OCI-LY3 (cell line): Measurements from ENCODE around the gene ZNF346.

ENCODE experiments used
- H2AFZ ChIP-seq: fragments of 200-600, 300-600 bp; shearing (Covaris generic); 2 replicates; pipeline ENCODE4 v1.6.0; 2014; ENCODE audit warnings: antibody characterized with exemption, low read depth, low read length
- H3K27ac ChIP-seq: fragments of 200-600, 300-600 bp; sonication (generic); 2 replicates; pipeline ENCODE4 v1.5.1; 2014; ENCODE audit warnings: mild to moderate bottlenecking, low read length, moderate library complexity, mixed read lengths
- H3K27me3 ChIP-seq: fragments of 200-600, 300-600 bp; sonication (generic); 2 replicates; pipeline ENCODE4 v1.6.1; 2014; ENCODE audit warnings: low read depth, low read length, mixed read lengths
- H3K36me3 ChIP-seq: fragments of 200-600, 300-600 bp; sonication (generic); replicated peaks from 2 replicates; pipeline ENCODE3; 2014; ENCODE audit warnings: low read depth, low read length, mixed read lengths
- H3K4me1 ChIP-seq: fragments of 300-600, 200-600 bp; sonication (generic); 2 replicates; pipeline ENCODE4 v1.6.1; 2014; ENCODE audit warnings: low read length, mixed read lengths
- H3K4me2 ChIP-seq: fragments of 200-600, 300-600 bp; sonication (generic); 2 replicates; pipeline ENCODE4 v1.6.1; 2014; ENCODE audit warnings: low read length, mixed read lengths
- H3K4me3 ChIP-seq: fragments of 300-600, 200-600 bp; sonication (generic); 2 replicates; pipeline ENCODE4 v1.5.1; 2014; ENCODE audit warnings: antibody characterized with exemption, mild to moderate bottlenecking, low read length, moderate library complexity
- H3K79me2 ChIP-seq: fragments of 300-600, 200-600 bp; shearing (Covaris generic); 2 replicates; pipeline ENCODE4 v1.6.1; 2014; ENCODE audit warnings: mild to moderate bottlenecking, low read length, mixed read lengths
- H3K9ac ChIP-seq: fragments of 300-600, 200-600 bp; shearing (Covaris generic); 2 replicates; pipeline ENCODE4 v1.6.0; 2014; ENCODE audit warnings: mild to moderate bottlenecking, low read length, moderate library complexity
- H3K9me3 ChIP-seq: fragments of 200-600, 300-600 bp; shearing (Covaris generic); 2 replicates; pipeline ENCODE4 v1.6.1; 2014; ENCODE audit warnings: low read length, mixed read lengths; ENCODE audit not compliant: insufficient read depth
- H4K20me1 ChIP-seq: fragments of 200-600, 300-600 bp; sonication (generic); 2 replicates; pipeline ENCODE4 v1.6.1; 2016; ENCODE audit warnings: low read length, mixed read lengths; ENCODE audit not compliant: insufficient read depth
- EZH2phosphoT487 ChIP-seq: fragments of 200-600 bp; shearing (Covaris generic); IDR thresholded peaks from 2 replicates; pipeline ENCODE4 v1.6.1; 2018; ENCODE audit warnings: antibody characterized with exemption, mixed run types, low read depth
- TF ChIP-seq, protein P1 (sequence below): fragments of 200-600, 300-600 bp; sonication (generic); IDR thresholded peaks from 2 replicates; pipeline ENCODE4 v1.5.1; 2014; ENCODE audit warnings: antibody characterized with exemption, low read length, low read depth

ZNF346 gene

DNA sequence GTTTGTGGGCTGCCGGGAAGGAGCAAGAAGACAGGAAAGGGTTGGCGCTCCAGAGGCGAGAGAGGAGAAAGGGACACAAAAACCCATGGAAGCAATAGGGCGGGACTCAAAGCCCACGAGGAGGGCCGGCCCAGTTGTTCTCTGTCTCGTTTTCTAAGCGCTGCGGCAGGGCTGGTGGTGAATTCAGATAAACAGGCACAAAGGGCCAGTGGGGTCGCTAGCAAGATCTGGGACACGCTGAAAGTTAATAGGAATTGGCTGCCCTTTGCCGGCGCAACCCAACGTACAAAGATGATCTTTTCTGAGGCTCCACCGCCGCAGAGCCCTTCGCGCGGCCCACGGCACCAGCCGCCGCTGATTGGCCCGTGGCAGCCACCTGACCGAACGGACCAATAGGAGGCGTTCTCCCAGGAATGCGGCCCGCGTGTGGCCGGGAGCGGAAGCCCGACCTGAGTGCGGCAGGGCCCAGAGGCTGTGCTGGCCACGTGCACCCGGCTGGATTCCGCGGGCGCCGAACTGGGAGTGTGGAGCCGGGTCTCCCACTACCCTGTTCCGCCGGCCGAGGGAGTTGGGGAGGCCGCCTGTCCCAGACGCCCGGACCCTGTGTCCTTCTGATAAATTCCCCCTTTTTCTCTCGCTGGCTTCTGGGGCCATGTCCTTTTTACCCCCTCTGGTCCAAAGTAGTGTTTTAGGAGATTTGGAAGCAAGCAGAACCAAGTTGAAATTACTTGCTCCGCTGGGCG lies 94.3 kb downstream of the ZNF346 start:
- no peak for TF ChIP-seq EZH2phosphoT487
- TF ChIP-seq, protein P1, sequence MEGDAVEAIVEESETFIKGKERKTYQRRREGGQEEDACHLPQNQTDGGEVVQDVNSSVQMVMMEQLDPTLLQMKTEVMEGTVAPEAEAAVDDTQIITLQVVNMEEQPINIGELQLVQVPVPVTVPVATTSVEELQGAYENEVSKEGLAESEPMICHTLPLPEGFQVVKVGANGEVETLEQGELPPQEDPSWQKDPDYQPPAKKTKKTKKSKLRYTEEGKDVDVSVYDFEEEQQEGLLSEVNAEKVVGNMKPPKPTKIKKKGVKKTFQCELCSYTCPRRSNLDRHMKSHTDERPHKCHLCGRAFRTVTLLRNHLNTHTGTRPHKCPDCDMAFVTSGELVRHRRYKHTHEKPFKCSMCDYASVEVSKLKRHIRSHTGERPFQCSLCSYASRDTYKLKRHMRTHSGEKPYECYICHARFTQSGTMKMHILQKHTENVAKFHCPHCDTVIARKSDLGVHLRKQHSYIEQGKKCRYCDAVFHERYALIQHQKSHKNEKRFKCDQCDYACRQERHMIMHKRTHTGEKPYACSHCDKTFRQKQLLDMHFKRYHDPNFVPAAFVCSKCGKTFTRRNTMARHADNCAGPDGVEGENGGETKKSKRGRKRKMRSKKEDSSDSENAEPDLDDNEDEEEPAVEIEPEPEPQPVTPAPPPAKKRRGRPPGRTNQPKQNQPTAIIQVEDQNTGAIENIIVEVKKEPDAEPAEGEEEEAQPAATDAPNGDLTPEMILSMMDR, result no peak
- Histone ChIP-seq H3K4me3 (no peak overlapping the region), H2AFZ (no peak overlapping the region), H3K4me2 (no peak overlapping the region), H3K9ac (no peak overlapping the region), H3K36me3 (no peaks in the 10 kb centered on the region), H3K27me3 (no peaks in the 10 kb centered on the region), H3K9me3 (no peaks in the 10 kb centered on the region), H4K20me1 (no peaks in the 10 kb centered on the region), H3K4me1 (0 out of 2 replicates have a peak, but pooled peaks cover under 1% of the 10 kb centered on the region), H3K27ac (no peak overlapping the region), H3K79me2 (no peaks in the 10 kb centered on the region)

DNA sequence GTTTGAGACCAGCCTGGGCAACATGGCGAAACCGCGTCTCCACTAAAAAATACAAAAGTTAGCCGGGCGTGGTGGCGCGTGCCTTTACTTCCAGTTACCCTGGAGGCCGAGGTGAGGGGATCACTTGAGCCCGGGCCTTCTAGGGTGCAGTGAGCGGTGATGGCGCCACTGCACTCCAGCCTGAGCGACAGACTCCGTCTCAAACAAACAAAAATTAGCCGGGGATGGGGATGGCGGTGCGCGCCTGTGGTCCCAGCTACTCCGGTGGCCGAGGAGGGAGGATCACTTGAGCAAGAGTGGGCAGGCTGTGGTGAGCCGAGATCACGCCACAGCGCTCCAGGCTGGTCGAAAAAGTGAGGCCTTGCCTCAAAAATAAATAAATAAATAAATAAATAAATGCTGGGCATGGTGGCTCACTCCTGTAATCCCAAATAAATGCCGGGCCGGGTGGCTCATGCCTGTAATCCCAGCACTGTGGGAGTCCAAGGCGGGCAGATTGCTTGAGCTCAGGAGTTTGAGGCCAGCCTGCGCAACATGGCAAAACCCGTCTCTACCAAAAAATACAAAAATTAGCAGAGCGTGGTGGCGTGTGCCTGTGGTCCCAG lies 95.0 kb downstream of the ZNF346 start:
- no peak overlapping the region for H2AFZ ChIP-seq
- H3K27ac ChIP-seq, result no peak overlapping the region
- H3K79me2 ChIP-seq, result no peaks in the 10 kb centered on the region
- no peaks in the 10 kb centered on the region for H3K9me3 ChIP-seq
- no peaks in the 10 kb centered on the region for H3K27me3 ChIP-seq
- TF ChIP-seq, protein P1, result no peak
- no peak for TF ChIP-seq EZH2phosphoT487
- H3K9ac ChIP-seq, result no peak overlapping the region
- H3K4me2 ChIP-seq, result no peak overlapping the region
- no peaks in the 10 kb centered on the region for H3K4me1 ChIP-seq
- no peaks in the 10 kb centered on the region for H4K20me1 ChIP-seq
- no peak overlapping the region for H3K4me3 ChIP-seq
- no peaks in the 10 kb centered on the region for H3K36me3 ChIP-seq

DNA sequence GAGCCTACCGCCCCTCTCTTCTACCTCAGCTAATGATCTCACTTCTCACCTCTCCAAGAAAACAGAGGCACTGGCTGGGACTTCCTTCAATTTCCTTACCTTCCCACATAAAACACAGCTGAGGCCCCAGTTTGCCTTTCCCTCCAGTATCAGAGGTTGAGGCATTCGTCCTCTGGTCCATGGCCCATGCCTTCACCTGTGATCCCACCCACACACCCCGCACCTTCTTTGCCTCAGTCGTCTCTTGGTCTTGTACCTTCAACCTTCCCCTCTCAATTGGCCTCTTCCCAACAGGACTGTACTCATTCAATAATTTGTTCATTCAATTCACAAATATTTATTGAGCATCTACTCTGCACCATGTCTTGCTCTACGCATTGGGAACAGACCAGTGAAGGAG lies 100.1 kb downstream of the ZNF346 start:
- Histone ChIP-seq H3K36me3 (no peaks in the 10 kb centered on the region), H3K9ac (no peak overlapping the region), H3K4me1 (peaks cover 8% of the 10 kb centered on the region), H3K79me2 (no peaks in the 10 kb centered on the region), H4K20me1 (no peaks in the 10 kb centered on the region), H3K4me2 (no peak overlapping the region), H2AFZ (no peak overlapping the region), H3K27me3 (no peaks in the 10 kb centered on the region), H3K9me3 (no peaks in the 10 kb centered on the region), H3K4me3 (no peak overlapping the region), H3K27ac (no peak overlapping the region)
- TF ChIP-seq, protein P1, result no peak
- no peak for TF ChIP-seq EZH2phosphoT487

DNA sequence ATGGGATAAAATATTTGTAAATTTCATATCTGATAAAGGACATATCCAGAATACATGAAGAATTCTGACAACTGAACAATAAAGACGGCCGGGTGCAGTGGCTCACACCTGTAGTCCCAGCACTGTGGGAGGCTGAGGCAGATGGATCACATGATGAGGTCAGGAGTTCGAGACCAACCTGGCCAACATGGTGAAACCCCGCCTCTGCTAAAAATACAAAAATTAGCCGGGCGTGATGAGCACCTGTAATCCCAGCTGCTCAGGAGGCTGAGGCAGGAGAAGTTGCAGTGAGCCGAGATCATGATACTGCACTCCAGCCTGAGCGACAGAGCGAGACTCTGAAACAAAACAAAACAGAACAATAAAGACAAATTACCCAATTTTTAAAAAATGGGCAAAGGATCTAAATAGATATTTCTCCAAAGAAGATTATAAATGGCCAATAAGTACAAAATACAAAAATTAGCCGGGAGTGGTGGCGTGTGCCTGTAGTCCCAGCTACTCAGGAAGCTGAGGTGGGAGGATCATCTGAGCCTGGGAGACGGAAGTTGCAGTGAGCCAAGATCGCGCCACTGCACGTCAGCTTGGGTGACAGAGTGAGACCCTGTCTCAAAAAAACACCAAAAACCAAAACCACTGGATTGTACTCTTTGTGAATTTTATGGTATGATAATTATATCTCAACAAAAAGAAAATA lies 101.4 kb downstream of the ZNF346 start:
- H3K27me3 ChIP-seq, result no peaks in the 10 kb centered on the region
- H4K20me1 ChIP-seq, result no peaks in the 10 kb centered on the region
- no peak overlapping the region for H3K27ac ChIP-seq
- no peak overlapping the region for H3K4me3 ChIP-seq
- no peaks in the 10 kb centered on the region for H3K79me2 ChIP-seq
- no peak for TF ChIP-seq EZH2phosphoT487
- TF ChIP-seq, protein P1, result no peak
- no peak overlapping the region for H3K9ac ChIP-seq
- H3K9me3 ChIP-seq, result no peaks in the 10 kb centered on the region
- H3K36me3 ChIP-seq, result no peaks in the 10 kb centered on the region
- H2AFZ ChIP-seq, result 0 out of 2 replicates have a peak overlapping the region, but pooled peaks have one; percentile 77
- H3K4me1 ChIP-seq, result peaks cover 8% of the 10 kb centered on the region
- peak overlapping the region; percentile 5; the same call in 1 of the 2 replicates for H3K4me2 ChIP-seq
